NCI-H1417 (cell line): ENCODE measurements around the gene FAF1.

ENCODE experiments used
- DNase-seq, 3 experiments: peaks; one replicate each; lab custom pipeline; 2025; lab: John Stamatoyannopoulos, UW

FAF1 gene

GRCh38 chr1:50427818-50428779, 532.0 kb downstream of the FAF1 start:
- no peak for DNase-seq

- DNase-seq, result no peak
These were observed 532.8 kb downstream of the FAF1 start for GRCh38 chr1:50427086-50427817.

- DNase-seq, result no peak
These were observed 533.4 kb downstream of the FAF1 start for GRCh38 chr1:50426702-50427085.

- no peak for DNase-seq
These were observed 533.9 kb downstream of the FAF1 start for GRCh38 chr1:50426108-50426700.

- DNase-seq, result no peak
These were observed 534.5 kb downstream of the FAF1 start for GRCh38 chr1:50425376-50426107.

- no peak for DNase-seq
These were observed 535.1 kb downstream of the FAF1 start for GRCh38 chr1:50424884-50425375.

GRCh38 chr1:50424045-50424883, 535.8 kb downstream of the FAF1 start:
- DNase-seq, result peak in 2 of 3 experiments; percentile 53 to 70

GRCh38 chr1:50423670-50424000, 536.4 kb downstream of the FAF1 start:
- DNase-seq, result peak in 1 of 3 experiments; percentile 38

- peak; percentile 38 to 94 (median 90) for DNase-seq
These were observed 537.0 kb downstream of the FAF1 start, which contains the start of gene DMRTA2 for GRCh38 chr1:50422946-50423669. Gene DMRTA2 (minus strand): TSS chr1:50423443. CDS start chr1:50421536, 1,907 bp downstream.

GRCh38 chr1:50422675-50422945, 537.5 kb downstream of the FAF1 start:
- DNase-seq, result no peak

GRCh38 chr1:50421768-50422674, 538.0 kb downstream of the FAF1 start:
- peak in 1 of 3 experiments; percentile 41 for DNase-seq

- DNase-seq, result no peak
These were observed 538.7 kb downstream of the FAF1 start for GRCh38 chr1:50421366-50421748.

- DNase-seq, result no peak
These were observed 539.2 kb downstream of the FAF1 start for GRCh38 chr1:50420689-50421365.

GRCh38 chr1:50419907-50420677, 540.0 kb downstream of the FAF1 start:
- DNase-seq, result no peak

- no peak for DNase-seq
These were observed 540.7 kb downstream of the FAF1 start for GRCh38 chr1:50419192-50419906.

GRCh38 chr1:50418600-50419109, 541.4 kb downstream of the FAF1 start:
- no peak for DNase-seq
